Activated T-helper 2 cell treated with anti-CD3 and anti-CD28 coated beads, Interferon-gamma antibody, Interleukin-2, Interleukin-4, amounts not matched to agents 10 μg/mL and 5 μg/mL and 100 μg/mL, durations not matched to agents 14 hours and 24 hours and 36 hours (primary cell): ENCODE data around the gene PPP1R26. TPM values are rescaled to one million over a fixed set of nuclear protein-coding genes. Genes with fewer than 3 reads are reported as not detected.

Source experiments
- DNase-seq: peaks from one replicate; pipeline ENCODE4 v3.0.0; 2021; ENCODE audit warnings: low spot score
- H3K27ac Mint-ChIP-seq: one replicate; pipeline ENCODE4 v1.8.0; 2021; ENCODE audit warnings: mixed read lengths
- H3K27me3 Mint-ChIP-seq: one replicate; pipeline ENCODE4 v1.8.0; 2021; ENCODE audit warnings: low read depth, mixed read lengths
- H3K36me3 Mint-ChIP-seq: one replicate; pipeline ENCODE4 v1.8.0; 2021; ENCODE audit warnings: low read depth, mixed read lengths
- H3K4me1 Mint-ChIP-seq: one replicate; pipeline ENCODE4 v1.8.0; 2021; ENCODE audit warnings: low read depth, mixed read lengths
- H3K4me3 Mint-ChIP-seq: one replicate; pipeline ENCODE4 v1.8.0; 2021; ENCODE audit warnings: low read depth, mild to moderate bottlenecking, moderate library complexity, mixed read lengths
- H3K9me3 Mint-ChIP-seq: one replicate; pipeline ENCODE4 v1.8.0; 2021; ENCODE audit warnings: mixed read lengths
- intact Hi-C: fragments of 100-400 bp; cut with micrococcal nuclease; formaldehyde crosslinking; loops from one replicate; pipeline ENCODE4 v1.15.1; 2023
- total RNA-seq: library from RNA; stranded (reverse); gene quantifications from 2 replicates; pipeline ENCODE4 v1.2.3, GENCODE V29; 2022

The PPP1R26 gene
- total RNA-seq, 1 donor from 2014 or later = 2.3 TPM

GRCh38 chr9:135499326-135500070 lies 19.9 kb downstream of the PPP1R26 start:
- peaks cover 30% of the 10 kb centered on the region for H3K36me3 Mint-ChIP-seq
- peak; percentile 80 for DNase-seq
- intact Hi-C loops = no loop called here
- H3K27me3 Mint-ChIP-seq = peaks cover 7% of the 10 kb centered on the region
- H3K4me3 Mint-ChIP-seq = peak overlapping the region; percentile 90
- peaks cover 14% of the 10 kb centered on the region for H3K4me1 Mint-ChIP-seq
- no peaks in the 10 kb centered on the region for H3K9me3 Mint-ChIP-seq
- H3K27ac Mint-ChIP-seq = no peak overlapping the region

GRCh38 chr9:135500071-135500524 lies 20.5 kb downstream of the PPP1R26 start:
- DNase-seq = no peak
- H3K9me3 Mint-ChIP-seq = no peaks in the 10 kb centered on the region
- H3K36me3 Mint-ChIP-seq = peaks cover 35% of the 10 kb centered on the region
- no peak overlapping the region for H3K27ac Mint-ChIP-seq
- intact Hi-C loops = no loop called here
- H3K27me3 Mint-ChIP-seq = peaks cover 7% of the 10 kb centered on the region
- peaks cover 15% of the 10 kb centered on the region for H3K4me1 Mint-ChIP-seq
- peak overlapping the region; percentile 90 for H3K4me3 Mint-ChIP-seq

- intact Hi-C loops = no loop called here
- Mint-ChIP-seq H3K4me1 (peaks cover 15% of the 10 kb centered on the region), H3K27me3 (peaks cover 7% of the 10 kb centered on the region), H3K27ac (peak within 1 kb of the TSS; percentile 95), H3K9me3 (no peaks in the 10 kb centered on the region), H3K4me3 (peak within 1 kb of the TSS; percentile 90), H3K36me3 (peaks cover 38% of the 10 kb centered on the region)
- peak; percentile 84 for DNase-seq
Observed at GRCh38 chr9:135500525-135501260, 21.1 kb downstream of the PPP1R26 start, which contains the start of gene MRPS2. Gene MRPS2, plus strand, starts transcription at chr9:135500682. Its CDS starts 29 bp downstream, at chr9:135500711.

- Mint-ChIP-seq H3K4me3 (peak overlapping the region; percentile 90), H3K27me3 (peaks cover 7% of the 10 kb centered on the region), H3K27ac (peak overlapping the region; percentile 63), H3K36me3 (peaks cover 38% of the 10 kb centered on the region), H3K4me1 (peaks cover 15% of the 10 kb centered on the region), H3K9me3 (no peaks in the 10 kb centered on the region)
- intact Hi-C loops = no loop called here
- peak; percentile 42 for DNase-seq
Observed at GRCh38 chr9:135501261-135502167, 21.9 kb downstream of the PPP1R26 start.

- no peak for DNase-seq
- Mint-ChIP-seq H3K27ac (peak overlapping the region; percentile 63), H3K4me3 (peak overlapping the region; percentile 90), H3K4me1 (peaks cover 15% of the 10 kb centered on the region), H3K36me3 (peaks cover 38% of the 10 kb centered on the region), H3K9me3 (no peaks in the 10 kb centered on the region), H3K27me3 (peaks cover 7% of the 10 kb centered on the region)
- intact Hi-C loops = no loop called here
Observed at GRCh38 chr9:135502168-135502872, 22.7 kb downstream of the PPP1R26 start.

- Mint-ChIP-seq H3K4me1 (peaks cover 15% of the 10 kb centered on the region), H3K36me3 (peaks cover 38% of the 10 kb centered on the region), H3K27ac (no peak overlapping the region), H3K4me3 (peak overlapping the region; percentile 37), H3K27me3 (peaks cover 7% of the 10 kb centered on the region), H3K9me3 (no peaks in the 10 kb centered on the region)
- intact Hi-C loops = no loop called here
- no peak for DNase-seq
Observed at GRCh38 chr9:135502873-135503321, 23.3 kb downstream of the PPP1R26 start.

- no peaks in the 10 kb centered on the region for H3K27me3 Mint-ChIP-seq
- H3K4me1 Mint-ChIP-seq = peaks cover 15% of the 10 kb centered on the region
- H3K36me3 Mint-ChIP-seq = peaks cover 38% of the 10 kb centered on the region
- peak overlapping the region; percentile 39 for H3K4me3 Mint-ChIP-seq
- no peak overlapping the region for H3K27ac Mint-ChIP-seq
- peaks cover under 1% of the 10 kb centered on the region for H3K9me3 Mint-ChIP-seq
- DNase-seq = no peak
- intact Hi-C loops = no loop called here
Observed at GRCh38 chr9:135503371-135504261, 24.0 kb downstream of the PPP1R26 start.

- peak overlapping the region; percentile 13 for H3K4me3 Mint-ChIP-seq
- intact Hi-C loops = no loop called here
- DNase-seq = peak; percentile 29
- H3K27ac Mint-ChIP-seq = no peak overlapping the region
- H3K4me1 Mint-ChIP-seq = peaks cover 12% of the 10 kb centered on the region
- peaks cover 9% of the 10 kb centered on the region for H3K9me3 Mint-ChIP-seq
- peaks cover 38% of the 10 kb centered on the region for H3K36me3 Mint-ChIP-seq
- H3K27me3 Mint-ChIP-seq = no peaks in the 10 kb centered on the region
Observed at GRCh38 chr9:135504262-135505243, 25.0 kb downstream of the PPP1R26 start.

GRCh38 chr9:135505406-135506187 lies 26.0 kb downstream of the PPP1R26 start:
- intact Hi-C loops = no loop called here
- peaks cover 38% of the 10 kb centered on the region for H3K36me3 Mint-ChIP-seq
- no peak overlapping the region for H3K4me3 Mint-ChIP-seq
- H3K27me3 Mint-ChIP-seq = no peaks in the 10 kb centered on the region
- H3K4me1 Mint-ChIP-seq = peaks cover 11% of the 10 kb centered on the region
- H3K27ac Mint-ChIP-seq = no peak overlapping the region
- no peak for DNase-seq
- peaks cover 11% of the 10 kb centered on the region for H3K9me3 Mint-ChIP-seq
